G401 (cell line): Measurements from ENCODE around the gene LGALS9B. TPM values are rescaled to one million over a fixed set of nuclear protein-coding genes. Genes with fewer than 3 reads are reported as not detected.
"Not testable (repeated sequence)": the region's sequence is repeated elsewhere in the genome, so short reads cannot be mapped to it uniquely, and the experiment has no call there.

Experiments
- DNase-seq: peaks from one replicate; pipeline ENCODE4 v3.0.0-alpha.2; 2015; ENCODE audit warnings: low spot score
- in situ Hi-C: cut with HindIII; loops from 2 replicates; pipeline ENCODE4 v1.10.0; 2016; ENCODE audit warnings: low sequenced_read_pairs, mixed read lengths
- total RNA-seq: library from RNA; depleted of rRNA; stranded (reverse); fragments of >200 nt; shearing (Covaris generic); gene quantifications from 2 replicates; pipeline ENCODE4 v1.2.3, GENCODE V29; 2014

Gene LGALS9B
- total RNA-seq, 1 experiment from 2014 or later: not detected

DNA sequence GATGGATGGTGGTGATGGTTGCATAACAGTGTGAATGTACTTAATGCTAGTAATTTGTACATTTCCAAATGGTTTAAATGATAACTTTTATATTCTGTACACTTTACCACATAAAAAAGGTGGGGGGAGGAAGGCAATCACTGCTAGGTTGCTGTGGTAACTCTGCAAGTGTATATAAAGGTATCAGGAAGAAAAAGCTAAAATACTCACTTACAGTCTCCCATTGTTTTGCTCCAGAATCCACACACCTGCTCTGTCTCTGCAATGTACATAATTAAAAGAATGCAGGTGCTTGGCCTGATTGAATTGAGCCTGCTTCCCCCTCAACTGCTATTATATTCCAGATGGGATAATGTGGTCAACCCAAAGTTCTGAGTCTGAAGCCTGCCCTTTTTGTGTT is 6.7 kb upstream of the LGALS9B start:
- DNase-seq, in situ Hi-C loops: not testable (repeated sequence)

- DNase-seq, in situ Hi-C loops: not testable (repeated sequence)
Measured at GRCh38 chr17:20469946-20470345, 2.6 kb upstream of the LGALS9B start.

DNA sequence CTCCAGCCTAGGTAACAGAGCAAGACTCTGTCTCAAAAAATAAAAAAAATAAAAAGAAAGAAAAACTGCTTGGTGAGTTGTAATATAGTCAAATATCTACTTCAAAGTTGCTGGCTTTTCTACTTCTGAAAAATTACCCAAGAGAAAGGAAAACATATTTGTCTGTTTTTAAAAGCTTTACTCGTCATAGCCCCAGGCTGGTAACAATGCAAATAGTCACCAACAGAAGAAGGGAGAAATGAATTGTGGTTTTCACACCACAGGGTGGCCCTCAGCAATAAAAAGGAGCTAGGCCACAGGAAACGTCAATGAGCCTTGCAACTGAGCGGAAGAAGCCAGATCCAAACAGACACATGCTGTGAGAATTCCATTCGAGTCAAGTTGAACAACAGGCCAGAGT is 1.8 kb upstream of the LGALS9B start:
- DNase-seq, in situ Hi-C loops: not testable (repeated sequence)

- DNase-seq, in situ Hi-C loops: not testable (repeated sequence)
Measured at GRCh38 chr17:20466999-20467398, 340 bp downstream of the LGALS9B start.

GRCh38 chr17:20466553-20466952 is 786 bp downstream of the LGALS9B start:
- in situ Hi-C loops, DNase-seq: not testable (repeated sequence)

GRCh38 chr17:20465535-20465934 is 1.8 kb downstream of the LGALS9B start:
- in situ Hi-C loops: not testable (repeated sequence)

DNA sequence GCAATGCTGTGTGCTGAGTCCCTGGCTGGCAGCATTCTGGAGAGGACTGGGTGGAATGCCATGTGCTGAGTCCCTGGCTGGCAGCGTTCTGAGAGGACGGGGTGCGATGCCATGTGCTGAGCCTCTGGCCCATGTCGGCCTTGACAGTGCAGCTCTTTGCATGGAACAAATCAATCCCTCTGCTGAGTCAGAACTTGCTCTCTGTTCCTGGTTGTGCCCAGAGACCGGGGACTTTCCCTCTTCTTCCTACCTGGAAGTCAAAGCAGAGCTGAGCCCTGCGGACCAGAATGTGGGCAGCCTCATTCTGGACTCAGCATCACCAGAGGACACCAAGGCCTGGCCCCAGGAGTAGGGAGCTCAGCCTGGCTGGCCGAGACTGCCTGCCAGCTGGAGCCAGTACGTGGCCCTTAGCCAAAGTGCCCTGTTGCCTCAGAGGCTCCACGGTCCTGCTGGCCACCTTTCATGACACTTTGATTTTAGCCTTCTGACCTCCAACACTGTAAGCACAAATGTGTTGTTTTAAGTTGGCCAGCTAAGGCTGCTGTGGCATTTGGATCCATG is 2.4 kb downstream of the LGALS9B start:
- in situ Hi-C loops: not testable (repeated sequence)
- DNase-seq: peak; percentile 14

More at GRCh38 chr17:20465535-20465934, 1.8 kb downstream of the LGALS9B start:
- DNase-seq: peak; percentile 9

DNA sequence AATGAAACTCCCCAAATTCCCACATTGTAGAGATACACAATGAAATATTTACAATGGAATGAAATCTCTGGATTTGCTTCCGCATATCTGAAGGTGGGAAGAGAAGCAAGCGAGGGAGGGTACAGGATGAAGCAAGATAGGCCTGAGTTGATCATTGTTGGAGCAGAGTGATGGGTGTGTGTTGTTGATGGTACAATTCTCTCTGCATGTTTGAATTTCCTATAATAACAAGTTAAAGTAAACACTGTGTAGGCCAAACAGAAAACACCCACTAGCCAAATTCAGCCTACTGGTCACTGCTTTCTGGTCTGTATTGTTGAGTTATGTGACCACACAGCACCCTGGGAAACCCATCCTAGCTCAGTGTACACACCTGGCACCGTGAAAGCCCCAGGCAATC is 5.2 kb downstream of the LGALS9B start:
- DNase-seq, in situ Hi-C loops: not testable (repeated sequence)

- DNase-seq, in situ Hi-C loops: not testable (repeated sequence)
Measured at GRCh38 chr17:20457848-20458381, 9.4 kb downstream of the LGALS9B start.

DNA sequence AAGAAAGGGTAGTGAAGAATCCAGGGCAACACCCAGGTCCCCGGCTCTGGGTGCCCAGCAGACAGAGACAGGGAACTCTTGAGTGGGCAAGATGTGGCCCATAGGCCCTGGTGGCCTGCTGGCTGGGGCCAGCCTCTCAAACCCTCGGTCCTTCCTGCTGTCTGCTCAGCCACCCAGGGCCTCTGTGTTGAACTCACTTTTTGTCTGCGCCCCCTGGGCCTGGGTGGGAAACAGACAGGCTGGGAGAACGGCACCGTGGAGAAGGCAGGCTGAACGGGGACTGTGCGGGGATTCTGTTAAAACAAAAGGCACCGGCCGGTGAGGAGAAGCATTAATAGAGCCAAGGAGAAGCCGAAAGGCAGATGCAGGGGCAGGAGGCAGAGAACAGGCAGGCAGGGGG is 12.2 kb downstream of the LGALS9B start:
- in situ Hi-C loops, DNase-seq: not testable (repeated sequence)

DNA sequence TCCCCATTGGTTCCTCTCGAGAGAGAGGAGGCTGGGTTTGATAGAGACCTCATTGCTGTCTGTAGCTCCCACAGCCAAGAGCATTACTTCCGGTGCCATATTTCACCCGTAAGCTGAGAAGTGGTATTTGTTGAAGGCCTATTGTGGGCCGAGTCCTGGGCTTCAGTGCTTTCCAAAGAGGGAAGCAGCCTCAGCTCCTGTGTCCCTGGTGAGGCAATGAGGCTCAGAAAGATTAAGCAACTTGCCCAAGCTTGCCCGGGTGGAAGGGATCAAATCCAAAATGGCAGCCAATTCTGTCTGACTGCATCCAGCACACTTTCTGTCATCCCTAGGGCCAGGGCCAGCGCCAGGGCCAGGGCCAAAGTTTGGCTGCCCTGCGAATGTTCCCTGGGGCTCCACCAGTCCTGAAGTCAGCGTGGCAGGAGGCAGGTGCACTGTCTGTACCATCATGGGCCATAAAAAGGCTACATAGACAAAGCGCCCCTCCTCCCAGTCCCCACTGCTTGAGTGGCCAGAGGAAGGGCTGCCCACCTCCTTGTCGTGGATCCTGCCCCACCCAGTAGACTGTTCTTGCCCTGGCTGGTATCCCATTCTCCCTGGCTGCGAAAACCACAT is 13.4 kb downstream of the LGALS9B start:
- DNase-seq, in situ Hi-C loops: not testable (repeated sequence)

DNA sequence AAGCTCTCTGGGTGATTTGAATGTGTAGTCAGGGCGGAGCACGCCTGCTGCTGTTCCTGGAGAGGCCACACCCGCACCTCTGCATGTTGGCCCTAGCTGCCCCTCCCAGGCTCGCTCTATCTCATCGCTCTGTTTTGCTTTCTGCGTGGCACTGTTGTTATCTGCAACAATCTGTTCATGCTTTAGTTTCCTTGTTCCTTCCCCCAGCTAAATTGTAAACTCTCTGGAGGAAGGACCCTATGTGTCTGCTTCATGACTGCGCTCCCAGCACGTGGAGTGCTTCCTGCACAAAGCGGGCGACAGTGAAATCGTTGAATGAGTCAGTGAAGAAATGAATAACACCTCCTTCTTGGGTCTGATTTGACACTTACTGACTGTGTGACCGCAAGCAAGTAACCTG is 16.5 kb downstream of the LGALS9B start:
- in situ Hi-C loops, DNase-seq: not testable (repeated sequence)

DNA sequence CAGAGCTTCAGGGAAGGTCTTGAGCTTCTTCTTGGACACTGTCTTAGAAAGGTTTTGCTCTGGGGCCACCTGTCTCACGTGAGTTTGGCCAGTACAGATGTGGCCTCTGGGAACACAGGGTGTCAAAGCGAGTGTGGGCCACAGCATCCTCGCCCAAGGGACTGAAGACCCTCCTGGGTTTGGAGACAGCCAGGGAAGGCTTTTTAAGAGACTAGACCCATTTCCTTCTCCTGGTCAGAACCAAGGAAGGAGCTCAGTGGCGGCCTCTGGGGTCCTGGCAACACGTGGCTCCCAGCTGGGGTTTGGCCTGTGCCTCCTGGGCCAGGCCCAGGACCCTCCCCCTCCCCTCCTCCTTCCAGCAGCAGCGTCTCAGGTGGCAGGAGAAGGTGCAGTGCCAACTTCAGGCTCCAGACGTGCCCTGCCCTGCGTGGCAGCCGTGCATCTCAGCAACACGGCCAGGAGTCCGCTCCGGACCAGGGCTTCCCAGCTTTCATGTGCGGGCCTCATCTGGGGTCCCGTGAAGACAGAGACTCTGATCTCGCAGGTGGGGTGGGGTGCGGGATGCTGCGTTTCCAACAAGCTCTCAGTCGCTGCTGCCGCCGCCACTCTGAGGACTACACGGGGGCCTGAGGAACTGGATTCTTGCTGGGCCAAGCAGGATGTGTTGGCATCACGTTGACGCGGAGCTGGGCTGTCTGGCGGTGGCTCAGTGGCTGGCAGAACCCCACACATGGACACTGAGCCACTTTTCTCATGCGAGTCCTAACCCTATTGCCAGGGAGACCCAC is 19.6 kb downstream of the LGALS9B start:
- peak; percentile 20 for DNase-seq
- in situ Hi-C loops: not testable (repeated sequence)

DNA sequence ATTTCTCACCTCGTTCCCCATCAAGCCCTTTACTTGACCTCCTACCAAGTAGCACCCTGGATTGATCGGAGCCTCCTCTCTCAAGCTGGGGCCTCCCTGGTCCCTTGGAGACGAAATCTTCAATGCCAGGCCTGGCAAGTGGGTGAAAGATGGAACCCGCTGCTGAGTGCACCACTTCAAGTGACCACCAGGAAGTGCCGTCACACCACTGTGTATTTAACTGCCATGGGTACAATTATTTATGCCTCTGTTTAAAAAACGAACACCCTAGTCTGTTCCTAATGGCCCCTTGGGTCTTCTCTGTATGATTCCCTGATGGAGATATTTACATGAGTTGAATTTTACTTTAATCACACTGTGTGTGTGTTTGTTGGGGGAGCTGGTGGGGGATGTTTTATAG is 20.4 kb downstream of the LGALS9B start:
- in situ Hi-C loops, DNase-seq: not testable (repeated sequence)

DNA sequence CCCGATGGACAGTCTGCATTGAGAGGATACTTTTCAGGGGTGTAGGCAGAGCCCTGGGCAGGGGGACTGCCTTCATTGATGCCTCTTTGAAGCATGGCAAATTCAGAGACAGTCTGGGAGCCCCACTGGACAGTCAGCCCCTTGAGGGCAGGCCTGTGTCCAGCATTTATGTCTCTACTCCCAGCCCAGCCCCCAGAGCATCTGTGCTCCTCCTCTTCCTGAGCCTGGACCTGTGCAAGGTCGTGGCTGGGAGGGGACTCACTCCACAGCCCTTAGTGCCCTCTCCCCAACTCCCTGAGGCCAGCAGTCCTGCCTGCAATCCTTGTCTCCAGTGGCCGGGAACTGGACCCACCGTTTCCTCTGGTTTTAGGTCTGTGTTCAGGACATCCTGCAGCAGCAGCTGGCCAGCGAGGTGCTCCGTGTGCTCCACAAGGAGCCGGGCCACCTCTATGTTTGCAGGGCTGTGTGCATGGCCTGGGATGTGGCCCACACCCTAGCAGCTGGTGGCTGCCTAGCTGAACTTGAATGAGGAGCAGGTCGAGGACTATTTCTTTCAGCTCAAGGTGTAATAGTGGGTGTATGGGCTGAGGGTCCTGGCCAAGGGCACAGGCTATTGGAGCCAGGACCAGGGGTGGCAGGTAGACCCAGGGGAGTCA is 22.6 kb downstream of the LGALS9B start:
- DNase-seq, in situ Hi-C loops: not testable (repeated sequence)

GRCh38 chr17:20444173-20444572 is 23.2 kb downstream of the LGALS9B start:
- in situ Hi-C loops, DNase-seq: not testable (repeated sequence)

DNA sequence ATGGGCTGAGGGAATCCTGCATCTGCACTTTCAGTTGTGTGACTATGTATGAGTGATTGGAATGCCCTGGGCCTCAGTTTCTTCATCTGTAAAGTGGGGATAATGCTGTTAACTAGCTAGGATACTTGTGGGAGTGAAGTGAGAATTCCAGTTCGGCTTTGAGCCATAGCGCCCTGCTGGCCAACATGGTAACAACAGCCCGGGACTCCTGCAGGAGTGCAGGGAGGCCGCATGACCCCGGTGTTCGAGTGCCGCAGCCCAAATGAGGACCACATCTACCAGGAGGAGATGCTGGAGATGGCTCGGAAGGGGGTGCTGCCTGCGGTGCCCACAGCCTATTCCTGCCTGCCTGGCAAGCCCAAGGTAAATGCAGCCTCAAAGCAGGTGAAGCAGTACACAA is 23.7 kb downstream of the LGALS9B start:
- in situ Hi-C loops, DNase-seq: not testable (repeated sequence)

- DNase-seq, in situ Hi-C loops: not testable (repeated sequence)
Measured at GRCh38 chr17:20440665-20441064, 26.7 kb downstream of the LGALS9B start.

DNA sequence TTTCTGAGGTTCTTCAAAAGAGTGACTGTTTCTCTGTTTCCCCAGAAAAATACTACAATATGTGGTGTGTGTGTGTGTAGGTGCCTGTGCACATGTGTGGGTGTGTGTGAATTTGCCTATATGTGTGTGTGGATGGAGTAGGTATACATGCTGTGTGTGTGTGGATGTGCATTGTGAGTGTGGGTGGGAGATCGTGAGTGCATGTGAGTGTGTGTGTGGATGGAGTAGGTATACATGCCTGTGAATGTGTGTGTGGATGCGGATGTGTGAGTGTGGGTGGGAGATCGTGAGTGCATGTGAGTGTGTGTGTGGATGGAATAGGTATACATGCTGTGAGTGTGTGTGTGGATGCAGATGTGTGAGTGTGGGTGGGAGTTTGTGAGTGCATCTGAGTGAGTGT is 32.2 kb downstream of the LGALS9B start:
- in situ Hi-C loops, DNase-seq: not testable (repeated sequence)
